Measurements from ENCODE around the gene GJA4. TPM values are rescaled to one million over a fixed set of nuclear protein-coding genes. Genes with fewer than 3 reads are reported as not detected.

The GJA4 gene
- total RNA-seq, 1 experiment from 2014 or later, result not detected

GRCh38 chr1:34842952-34843371, 50.2 kb downstream of the GJA4 start:
- no peak overlapping the region for H3K4me3 ChIP-seq (ENCODE audit: low read length)
- no peak overlapping the region for H3K4me2 ChIP-seq (ENCODE audit: low read depth, low read length, poor library complexity, severe bottlenecking)
- H3K27me3 ChIP-seq (ENCODE audit: low read length), result no peaks in the 10 kb centered on the region
- peaks cover 13% of the 10 kb centered on the region for H4K20me1 ChIP-seq (ENCODE audit: insufficient read depth, low read depth, low read length)
- H3K36me3 ChIP-seq (ENCODE audit: insufficient read depth, low read length), result no peaks in the 10 kb centered on the region
- H3K9ac ChIP-seq (ENCODE audit: low read length), result no peak overlapping the region
- H3K9me2 ChIP-seq (replicated peaks; ENCODE audit: insufficient read depth, low read length), result no peaks in the 10 kb centered on the region
- no peak overlapping the region for H3K27ac ChIP-seq (ENCODE audit: low read length)
- no peaks in the 10 kb centered on the region for H3K4me1 ChIP-seq (ENCODE audit: low read length)
- H3K79me2 ChIP-seq (ENCODE audit: low read length), result no peaks in the 10 kb centered on the region
- no peak for DNase-seq
- H3K9me3 ChIP-seq (ENCODE audit: low read length), result no peaks in the 10 kb centered on the region
- H2AFZ ChIP-seq (ENCODE audit: low read length), result no peak overlapping the region

GRCh38 chr1:34843392-34844251, 50.8 kb downstream of the GJA4 start:
- no peaks in the 10 kb centered on the region for H3K9me2 ChIP-seq (replicated peaks; ENCODE audit: insufficient read depth, low read length)
- no peaks in the 10 kb centered on the region for H3K4me1 ChIP-seq (ENCODE audit: low read length)
- no peaks in the 10 kb centered on the region for H3K27me3 ChIP-seq (ENCODE audit: low read length)
- H3K4me3 ChIP-seq (ENCODE audit: low read length), result no peak overlapping the region
- no peaks in the 10 kb centered on the region for H3K79me2 ChIP-seq (ENCODE audit: low read length)
- no peak overlapping the region for H3K4me2 ChIP-seq (ENCODE audit: low read depth, low read length, poor library complexity, severe bottlenecking)
- H2AFZ ChIP-seq (ENCODE audit: low read length), result no peak overlapping the region
- no peak for DNase-seq
- no peaks in the 10 kb centered on the region for H3K36me3 ChIP-seq (ENCODE audit: insufficient read depth, low read length)
- peaks cover 13% of the 10 kb centered on the region for H4K20me1 ChIP-seq (ENCODE audit: insufficient read depth, low read depth, low read length)
- no peak overlapping the region for H3K27ac ChIP-seq (ENCODE audit: low read length)
- no peak overlapping the region for H3K9ac ChIP-seq (ENCODE audit: low read length)
- H3K9me3 ChIP-seq (ENCODE audit: low read length), result no peaks in the 10 kb centered on the region

- no peaks in the 10 kb centered on the region for H3K79me2 ChIP-seq (ENCODE audit: low read length)
- no peak overlapping the region for H3K27ac ChIP-seq (ENCODE audit: low read length)
- H3K9me2 ChIP-seq (replicated peaks; ENCODE audit: insufficient read depth, low read length), result no peaks in the 10 kb centered on the region
- H3K4me2 ChIP-seq (ENCODE audit: low read depth, low read length, poor library complexity, severe bottlenecking), result no peak overlapping the region
- H4K20me1 ChIP-seq (ENCODE audit: insufficient read depth, low read depth, low read length), result peaks cover 13% of the 10 kb centered on the region
- no peaks in the 10 kb centered on the region for H3K4me1 ChIP-seq (ENCODE audit: low read length)
- H3K9ac ChIP-seq (ENCODE audit: low read length), result no peak overlapping the region
- no peak overlapping the region for H2AFZ ChIP-seq (ENCODE audit: low read length)
- H3K36me3 ChIP-seq (ENCODE audit: insufficient read depth, low read length), result no peaks in the 10 kb centered on the region
- H3K9me3 ChIP-seq (ENCODE audit: low read length), result no peaks in the 10 kb centered on the region
- H3K27me3 ChIP-seq (ENCODE audit: low read length), result no peaks in the 10 kb centered on the region
- no peak overlapping the region for H3K4me3 ChIP-seq (ENCODE audit: low read length)
- no peak for DNase-seq
These were observed 51.4 kb downstream of the GJA4 start for GRCh38 chr1:34844252-34844634.

Other genes starting within 250 kb of the GJA4 start
- not detected in 2 replicates for gene GJB5, start 38.0 kb upstream of the GJA4 start, total RNA-seq (2014; rRNA removed; shearing (Covaris generic); ENCODE audit: low replicate concordance)
- gene GJB4, start 33.3 kb upstream of the GJA4 start, total RNA-seq (2014; rRNA removed; shearing (Covaris generic); ENCODE audit: low replicate concordance), result not detected in 2 replicates
- not detected in 2 replicates for gene GJB3, start 11.8 kb upstream of the GJA4 start, total RNA-seq (2014; rRNA removed; shearing (Covaris generic); ENCODE audit: low replicate concordance)
- gene SMIM12, start 66.8 kb downstream of the GJA4 start, total RNA-seq (2014; rRNA removed; shearing (Covaris generic); ENCODE audit: low replicate concordance), result 25.3 and 33.0 TPM in 2 replicates
- 4.1 and 9.5 TPM in 2 replicates for gene DLGAP3, start 136.7 kb downstream of the GJA4 start, total RNA-seq (2014; rRNA removed; shearing (Covaris generic); ENCODE audit: low replicate concordance)
- 27.5 and 66.5 TPM in 2 replicates for gene TMEM35B, start 192.3 kb downstream of the GJA4 start, total RNA-seq (2014; rRNA removed; shearing (Covaris generic); ENCODE audit: low replicate concordance)
- 18.9 and 43.5 TPM in 2 replicates for gene ZMYM6, start 238.9 kb downstream of the GJA4 start, total RNA-seq (2014; rRNA removed; shearing (Covaris generic); ENCODE audit: low replicate concordance)